RCC 7860 (cell line): ENCODE measurements around the gene PTPRN2.
"Not testable (repeated sequence)": the region's sequence is repeated elsewhere in the genome, so short reads cannot be mapped to it uniquely, and the experiment has no call there.

ENCODE experiments used
- DNase-seq: peaks from one replicate; pipeline ENCODE4 v3.0.0-alpha.2; 2015; ENCODE audit warnings: low spot score
- FAIRE-seq: peaks from 2 replicates; lab custom pipeline; 2012; peaks lifted over from hg19 to GRCh38; lab: Jason Lieb, UNC

PTPRN2 gene

DNA sequence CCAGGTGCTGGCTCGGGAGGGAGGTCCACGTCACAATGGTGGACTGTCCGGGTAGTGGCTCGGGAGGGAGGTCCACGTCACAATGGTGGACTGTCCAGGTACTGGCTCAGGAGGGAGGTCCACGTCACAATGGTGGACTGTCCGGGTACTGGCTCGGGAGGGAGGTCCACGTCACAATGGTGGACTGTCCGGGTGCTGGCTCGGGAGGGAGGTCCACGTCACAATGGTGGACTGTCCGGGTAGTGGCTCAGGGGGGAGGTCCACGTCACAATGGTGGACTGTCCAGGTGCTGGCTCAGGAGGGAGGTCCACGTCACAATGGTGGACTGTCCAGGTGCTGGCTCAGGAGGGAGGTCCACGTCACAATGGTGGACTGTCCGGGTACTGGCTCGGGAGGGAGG lies 65.8 kb downstream of the PTPRN2 start:
- DNase-seq, FAIRE-seq: not testable (repeated sequence)

DNA sequence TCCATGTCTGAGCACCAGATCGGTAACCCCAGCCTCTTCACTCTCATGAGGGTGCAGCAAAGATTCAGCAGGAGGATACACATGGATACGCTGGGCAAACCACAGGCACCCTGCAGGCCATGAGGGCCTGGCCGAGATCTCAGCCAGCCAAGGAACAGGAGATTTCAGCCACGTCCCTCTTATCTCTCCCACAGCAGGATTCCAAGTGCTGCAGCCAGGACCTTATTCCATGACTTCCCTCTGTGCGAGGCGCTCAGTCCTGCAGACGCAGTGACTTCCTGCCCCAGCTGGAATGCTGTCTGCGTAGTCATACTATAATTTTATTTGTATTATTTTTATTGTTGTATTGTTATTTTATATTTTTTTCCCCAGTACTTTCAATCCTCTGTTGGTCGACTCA lies 66.8 kb downstream of the PTPRN2 start:
- no peak for FAIRE-seq
- no peak for DNase-seq

DNA sequence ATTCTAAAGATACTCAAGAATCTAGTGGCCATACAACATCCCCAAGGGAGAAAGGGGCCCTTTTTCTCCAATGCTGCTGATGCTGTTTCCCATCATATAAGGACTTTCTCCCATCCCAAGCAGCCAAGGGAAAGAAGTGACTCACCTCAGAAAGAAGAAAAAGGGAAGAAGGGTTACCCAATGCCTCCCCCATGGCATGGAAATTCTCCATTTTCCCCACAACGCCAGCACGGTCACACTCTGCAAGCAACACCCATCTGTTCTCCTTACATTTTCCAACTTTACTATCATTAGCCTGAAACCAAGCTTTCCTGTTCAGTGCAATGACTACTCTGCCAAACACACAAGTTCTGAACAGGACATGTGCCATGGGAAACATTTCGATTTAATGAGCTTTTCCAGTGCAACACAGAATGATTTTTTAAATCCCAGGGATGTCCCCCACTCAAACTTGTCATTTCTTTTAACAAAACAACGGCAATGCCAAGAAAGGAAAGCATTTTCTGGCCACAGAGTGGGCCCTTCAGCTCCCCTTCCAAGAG lies 67.9 kb downstream of the PTPRN2 start:
- no peak for FAIRE-seq
- no peak for DNase-seq

DNA sequence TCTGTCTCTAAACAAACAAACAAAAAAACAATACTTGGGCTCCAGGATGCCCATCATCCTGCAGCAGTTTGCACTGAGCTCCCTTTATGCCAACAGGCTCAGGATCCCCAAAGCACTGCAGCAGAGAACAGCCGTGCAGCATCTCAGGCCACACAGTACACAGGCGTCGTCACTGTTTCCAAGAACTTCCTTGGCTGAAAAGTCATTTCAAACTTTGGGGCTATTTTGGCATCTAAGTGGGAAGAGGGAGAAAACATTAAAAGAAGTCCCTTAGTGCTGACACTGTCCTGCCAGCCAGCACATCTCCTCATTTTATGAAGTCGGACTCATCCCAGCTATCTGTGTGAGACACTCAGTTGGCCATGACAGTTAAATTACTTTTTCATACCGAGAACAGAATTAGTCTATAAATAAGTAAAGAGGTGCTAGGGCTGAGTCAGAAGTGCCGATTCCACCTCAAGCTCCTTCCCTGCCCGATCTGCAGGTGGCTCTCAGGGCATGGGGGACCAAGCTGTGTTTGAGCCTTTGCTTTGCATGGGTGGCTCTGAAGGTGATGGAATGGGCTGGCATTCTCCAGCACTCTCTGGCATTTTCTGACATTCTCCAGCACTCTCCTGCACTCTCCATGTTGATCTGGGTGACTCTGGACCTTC lies 68.5 kb downstream of the PTPRN2 start:
- FAIRE-seq (no peak), DNase-seq (no peak)

DNA sequence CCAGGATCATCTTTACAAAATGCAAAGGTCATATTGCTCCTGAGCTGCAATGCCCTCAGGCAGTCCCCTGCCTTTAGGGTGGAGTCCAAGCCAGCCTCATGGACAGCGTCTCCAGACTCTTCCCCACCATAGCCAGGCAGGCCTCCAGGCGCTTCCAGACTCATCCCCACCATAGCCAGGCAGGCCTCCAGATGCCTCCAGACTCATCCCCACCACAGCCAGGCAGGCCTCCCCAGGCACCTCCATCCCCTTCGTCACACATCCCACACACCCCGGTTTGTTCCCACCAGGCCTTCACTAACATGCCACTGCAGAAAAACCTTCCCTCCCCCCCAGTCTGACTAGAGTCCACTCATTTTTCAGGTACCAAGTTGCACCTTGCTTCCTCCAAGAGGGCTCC lies 70.1 kb downstream of the PTPRN2 start:
- DNase-seq = no peak
- FAIRE-seq = no peak

DNA sequence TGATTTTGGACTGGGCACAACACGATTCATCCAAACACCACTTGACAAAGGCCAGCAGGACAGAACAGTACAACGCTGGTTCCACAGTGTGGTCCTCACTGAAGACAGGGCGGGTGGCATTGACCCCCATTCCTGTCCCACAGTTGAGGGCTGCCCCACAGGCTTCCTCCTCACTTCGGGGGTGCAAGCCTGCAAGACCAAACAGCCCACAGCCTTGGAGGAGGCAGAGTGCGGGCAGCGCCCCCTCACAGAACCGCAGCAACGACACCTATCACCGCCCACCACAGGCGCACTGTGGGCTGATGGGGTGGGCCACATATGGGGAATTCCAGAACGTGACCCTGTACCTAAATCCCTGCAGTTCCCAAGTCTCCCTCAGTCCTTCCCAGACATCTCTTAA lies 70.6 kb downstream of the PTPRN2 start:
- no peak for FAIRE-seq
- no peak for DNase-seq

DNA sequence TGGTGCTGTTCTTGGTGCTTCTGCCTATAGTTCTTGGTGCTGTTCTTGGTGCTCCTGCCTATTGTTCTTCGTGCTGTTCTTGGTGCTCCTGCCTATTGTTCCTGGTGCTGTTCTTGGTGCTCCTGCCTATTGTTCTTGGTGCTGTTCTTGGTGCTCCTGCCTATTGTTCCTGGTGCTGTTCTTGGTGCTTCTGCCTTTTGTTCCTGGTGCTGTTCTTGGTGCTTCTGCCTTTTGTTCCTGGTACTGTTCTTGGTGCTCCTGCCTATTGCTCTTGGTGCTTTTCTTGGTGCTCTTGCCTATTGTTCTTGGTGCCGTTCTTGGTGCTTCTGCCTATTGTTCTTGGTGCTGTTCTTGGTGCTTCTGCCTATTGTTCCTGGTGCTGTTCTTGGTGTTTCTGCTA lies 71.1 kb downstream of the PTPRN2 start:
- DNase-seq (no peak), FAIRE-seq (no peak)

DNA sequence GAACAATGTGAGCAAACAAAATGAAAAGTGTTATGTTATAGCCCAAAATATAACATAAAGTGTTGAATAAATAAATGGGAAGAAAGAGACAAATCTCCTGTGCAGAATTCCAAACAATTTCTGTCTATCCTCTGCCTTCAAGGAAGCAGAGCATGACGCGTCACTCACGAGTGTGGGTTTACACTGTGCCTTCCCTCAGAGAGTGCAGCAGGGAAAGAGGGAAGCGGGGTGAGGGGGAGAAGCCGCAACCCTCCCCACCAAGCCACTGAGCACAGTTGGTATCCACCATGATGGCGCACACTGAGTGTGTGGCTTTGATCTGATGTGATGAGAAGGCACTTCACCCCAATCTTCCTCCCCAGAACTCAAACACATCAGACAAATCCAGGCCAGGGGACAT lies 74.8 kb downstream of the PTPRN2 start:
- FAIRE-seq (no peak), DNase-seq (no peak)

DNA sequence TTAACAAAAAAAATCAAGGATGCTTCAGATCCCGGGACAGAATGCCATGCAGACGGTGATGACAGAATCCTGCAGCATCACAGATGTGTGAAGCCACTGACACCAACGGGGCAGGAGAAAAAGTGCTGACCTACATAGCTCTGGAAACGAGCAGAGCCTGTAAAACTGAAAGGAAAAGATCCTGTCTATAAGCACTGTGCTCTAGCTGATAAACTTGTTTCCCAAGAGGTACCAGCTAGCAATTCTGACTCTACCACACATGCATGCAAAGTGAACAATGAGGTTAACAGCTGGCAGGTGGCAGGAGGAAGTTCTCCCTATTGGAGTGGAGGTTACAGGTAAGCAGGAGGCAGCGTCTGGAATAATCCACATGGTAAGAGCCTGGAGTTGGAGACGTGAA lies 75.6 kb downstream of the PTPRN2 start:
- FAIRE-seq (no peak), DNase-seq (no peak)

DNA sequence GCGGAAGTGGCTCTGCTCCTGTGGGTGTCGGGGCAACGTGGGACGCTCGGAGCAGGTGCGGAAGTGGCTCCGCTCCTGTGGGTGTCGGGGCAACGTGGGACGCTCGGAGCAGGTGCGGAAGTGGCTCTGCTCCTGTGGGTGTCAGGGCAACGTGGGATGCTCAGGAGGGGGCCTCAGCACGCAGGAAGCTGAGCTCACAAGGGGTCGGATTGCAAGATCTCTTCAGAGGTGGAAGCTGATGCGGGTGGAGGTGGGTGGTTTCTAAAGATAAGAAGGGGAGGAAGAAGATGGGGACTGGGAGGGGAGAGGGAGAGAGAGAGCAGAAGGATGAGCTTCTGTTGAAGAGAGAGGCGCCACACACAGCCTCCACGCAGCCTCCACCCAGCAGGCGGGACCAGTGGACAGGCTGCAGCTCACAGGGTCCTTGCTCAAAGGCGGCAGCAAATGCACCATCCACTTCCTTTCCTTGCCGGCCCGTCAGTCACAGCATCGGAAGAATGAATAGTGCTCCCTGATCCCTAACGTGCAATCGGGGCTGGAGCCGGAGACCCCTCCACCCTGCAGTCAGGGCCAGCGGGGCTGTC lies 78.7 kb downstream of the PTPRN2 start:
- DNase-seq = no peak
- FAIRE-seq = no peak

DNA sequence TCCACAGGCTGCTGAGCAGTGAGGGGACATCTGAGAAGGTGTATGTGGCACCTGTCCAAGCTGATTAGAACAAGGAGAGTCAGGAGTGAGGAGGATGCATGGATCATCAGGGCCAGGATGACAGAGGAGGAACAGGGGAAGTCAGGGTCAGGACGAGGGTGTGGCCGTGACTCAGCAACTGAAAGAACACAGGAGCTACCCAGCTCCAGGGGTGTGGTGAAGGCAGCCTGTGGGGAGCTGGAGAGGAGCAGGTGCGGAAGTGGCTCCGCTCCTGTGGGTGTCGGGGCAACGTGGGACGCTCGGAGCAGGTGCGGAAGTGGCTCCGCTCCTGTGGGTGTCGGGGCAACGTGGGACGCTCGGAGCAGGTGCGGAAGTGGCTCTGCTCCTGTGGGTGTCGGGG lies 79.3 kb downstream of the PTPRN2 start:
- not testable (repeated sequence) for DNase-seq, FAIRE-seq

DNA sequence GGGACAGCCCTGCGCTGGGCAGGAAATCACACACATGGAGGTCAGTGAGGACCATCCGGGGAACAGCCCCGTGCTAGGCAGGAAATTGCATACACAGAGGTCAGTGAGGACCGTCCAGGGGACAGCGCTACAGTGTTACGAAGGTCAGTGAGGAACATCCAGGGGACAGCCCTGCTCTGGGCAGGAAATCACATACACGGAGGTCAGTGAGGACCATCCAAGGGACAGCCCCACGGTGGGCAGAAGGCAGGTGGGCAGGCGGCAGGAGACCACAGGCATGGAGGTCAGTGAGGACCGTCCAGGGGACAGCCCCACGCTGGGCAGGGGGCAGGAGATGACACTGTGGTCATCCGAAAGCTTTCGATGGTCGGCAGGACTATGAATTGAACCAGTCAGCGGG lies 79.7 kb downstream of the PTPRN2 start:
- no peak for FAIRE-seq

DNA sequence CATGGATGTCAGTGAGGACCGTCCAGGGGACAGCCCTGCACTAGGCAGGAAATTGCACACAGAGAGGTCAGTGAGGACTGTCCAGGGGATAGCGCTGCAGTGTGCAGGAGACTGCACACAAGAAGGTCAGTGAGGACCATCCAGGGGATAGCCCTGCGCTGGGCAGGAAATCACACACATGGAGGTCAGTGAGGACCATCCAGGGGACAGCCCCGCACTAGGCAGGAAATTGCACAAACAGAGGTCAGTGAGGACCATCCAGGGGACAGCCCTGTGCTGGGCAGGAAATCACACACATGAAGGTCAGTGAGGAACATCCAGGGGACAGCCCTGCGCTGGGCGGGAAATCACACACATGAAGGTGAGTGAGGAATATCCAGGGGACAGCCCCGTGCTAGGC lies 80.4 kb downstream of the PTPRN2 start:
- not testable (repeated sequence) for DNase-seq, FAIRE-seq

More for the DNA sequence above, 79.7 kb downstream of the PTPRN2 start:
- DNase-seq = no peak

DNA sequence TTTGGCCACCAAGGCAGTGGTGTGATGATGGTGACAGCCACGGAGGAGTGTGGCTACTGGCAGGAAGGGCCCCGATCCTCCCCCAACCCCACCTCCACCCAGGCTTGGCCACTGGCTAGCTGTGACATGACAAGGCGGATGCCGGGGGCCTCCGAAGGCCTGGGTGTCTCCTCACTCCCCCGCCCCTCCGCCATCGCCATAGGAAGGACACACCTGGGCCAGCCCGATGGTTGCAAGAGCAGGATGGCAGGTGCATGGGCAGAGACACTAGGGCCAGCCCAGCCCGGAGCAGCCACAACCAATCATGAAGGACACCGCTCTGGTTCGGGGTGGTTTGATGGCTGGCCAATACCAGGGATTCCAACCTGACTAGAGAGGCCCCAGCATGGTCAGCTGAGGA lies 81.0 kb downstream of the PTPRN2 start:
- FAIRE-seq (no peak), DNase-seq (no peak)

DNA sequence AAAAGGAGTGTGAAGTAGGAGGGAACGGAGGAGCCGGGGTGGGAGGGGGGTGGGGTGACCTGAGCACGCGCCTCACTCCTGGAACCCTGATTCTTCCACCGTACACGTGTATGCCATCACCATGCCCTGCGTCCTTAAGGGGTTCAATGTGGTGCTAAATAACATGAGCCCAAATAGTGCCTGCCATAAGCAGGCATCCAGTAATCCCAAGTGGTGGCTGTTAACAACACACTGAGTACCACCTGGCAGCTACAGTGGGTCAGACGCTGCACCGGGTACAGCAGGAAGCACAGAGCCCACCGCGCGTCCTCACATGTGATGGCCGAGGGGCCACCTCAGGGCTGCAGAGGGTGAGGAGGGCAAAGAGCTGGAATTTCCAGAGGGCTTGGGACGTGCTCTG lies 81.9 kb downstream of the PTPRN2 start:
- FAIRE-seq = no peak

DNA sequence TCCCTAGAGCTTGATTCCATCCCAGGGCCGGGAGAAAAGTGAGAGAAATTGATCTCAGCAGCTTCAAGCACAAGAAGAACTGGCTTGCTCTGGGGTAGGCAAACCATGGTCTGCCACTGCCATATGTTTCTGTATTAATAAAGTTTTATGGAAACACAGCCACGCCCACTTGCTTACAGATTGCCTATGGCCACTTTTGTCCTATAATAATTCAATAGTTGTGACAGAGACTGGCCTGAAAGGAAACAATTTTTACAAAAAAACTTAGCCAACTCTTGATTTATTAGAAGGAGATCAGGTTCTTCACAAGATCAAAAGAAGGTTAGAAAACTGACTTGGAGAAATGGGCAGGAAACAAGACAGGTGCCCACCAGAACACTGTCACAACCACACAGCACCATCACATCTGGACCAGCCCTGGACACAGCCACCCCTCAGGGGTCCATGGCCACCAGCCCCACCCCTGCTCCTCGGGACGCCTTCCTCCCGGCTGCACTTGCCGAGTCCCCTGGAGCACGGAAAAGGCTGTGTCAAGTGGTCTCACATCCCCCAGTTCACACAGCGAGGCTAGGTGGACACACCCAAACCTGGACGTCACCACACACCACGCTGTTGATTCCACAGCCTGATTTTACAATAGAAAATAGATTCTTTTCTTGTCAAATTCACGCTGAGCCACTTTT lies 85.4 kb downstream of the PTPRN2 start:
- DNase-seq = no peak

More for the DNA sequence above, 81.9 kb downstream of the PTPRN2 start:
- DNase-seq = no peak

DNA sequence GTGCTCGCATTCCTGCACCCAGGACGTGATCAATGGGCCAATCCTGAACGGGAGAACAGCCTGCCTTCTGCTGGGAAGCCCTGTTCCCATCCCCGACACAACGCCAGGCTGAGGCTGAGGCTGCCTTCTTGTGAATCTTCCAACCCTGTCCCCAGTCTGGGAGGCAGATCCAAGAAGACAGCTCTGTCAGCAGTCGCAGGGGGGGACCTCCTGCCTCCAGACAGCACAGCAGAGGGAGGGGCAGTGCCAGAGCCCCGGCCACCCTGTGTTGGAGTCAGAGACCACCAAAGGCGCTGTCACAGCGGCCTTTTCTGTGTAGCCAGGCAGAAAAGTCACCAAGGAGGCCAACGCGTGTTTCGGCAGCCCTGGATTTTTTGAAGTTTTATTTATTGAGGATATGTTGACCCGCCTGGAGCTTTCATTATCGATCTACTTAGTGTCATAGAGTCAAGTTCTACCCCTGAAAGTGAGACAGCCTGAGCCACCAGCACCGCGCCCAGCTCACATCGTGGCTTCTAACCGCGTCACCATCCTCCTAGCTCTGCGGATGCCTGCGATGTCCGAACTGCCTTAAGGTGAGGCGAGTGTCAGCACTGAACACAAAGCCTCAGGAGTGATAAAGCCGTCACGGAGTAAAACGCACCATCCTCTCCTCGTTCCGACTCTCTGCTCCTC lies 86.1 kb downstream of the PTPRN2 start:
- no peak for DNase-seq
- FAIRE-seq = no peak

More for the DNA sequence above, 85.4 kb downstream of the PTPRN2 start:
- no peak for FAIRE-seq

DNA sequence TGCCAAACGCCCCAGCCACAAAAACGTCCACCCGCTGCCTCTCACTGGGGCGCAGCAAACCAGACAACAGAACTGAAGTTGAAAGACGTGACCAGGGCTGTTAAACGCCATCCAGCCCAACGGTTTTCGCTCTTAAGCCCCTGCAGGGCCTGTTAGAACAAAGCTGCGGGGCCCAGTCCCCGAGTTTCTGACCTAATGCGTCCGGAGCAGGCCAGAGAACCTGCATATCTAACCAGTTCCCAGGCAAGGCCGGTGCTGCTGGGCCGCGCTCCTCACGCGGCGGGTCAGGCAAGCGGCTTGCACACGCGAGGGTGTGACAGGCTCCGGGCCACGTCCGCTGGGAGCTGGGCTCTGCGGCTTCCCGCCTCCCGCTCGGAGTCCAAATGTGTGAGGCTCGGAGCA lies 87.0 kb downstream of the PTPRN2 start:
- FAIRE-seq = no peak
- no peak for DNase-seq

DNA sequence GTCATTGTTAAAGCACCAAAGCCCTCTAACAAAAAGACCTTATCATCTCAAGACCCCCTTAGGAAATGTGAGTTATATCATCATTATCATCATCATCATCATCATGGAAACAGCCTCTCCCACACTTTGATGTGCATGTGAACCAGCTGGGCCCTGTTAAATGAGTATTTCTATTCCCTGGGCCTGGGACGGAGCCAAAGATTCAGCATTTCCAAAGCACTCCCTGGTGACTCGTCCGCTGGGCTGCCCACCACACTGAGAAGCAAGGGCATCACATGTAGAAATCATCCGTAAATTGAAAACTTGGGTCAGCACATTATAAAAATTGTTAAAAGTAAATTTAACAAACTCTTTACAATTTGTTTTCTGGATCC lies 88.6 kb downstream of the PTPRN2 start:
- FAIRE-seq (no peak), DNase-seq (no peak)

DNA sequence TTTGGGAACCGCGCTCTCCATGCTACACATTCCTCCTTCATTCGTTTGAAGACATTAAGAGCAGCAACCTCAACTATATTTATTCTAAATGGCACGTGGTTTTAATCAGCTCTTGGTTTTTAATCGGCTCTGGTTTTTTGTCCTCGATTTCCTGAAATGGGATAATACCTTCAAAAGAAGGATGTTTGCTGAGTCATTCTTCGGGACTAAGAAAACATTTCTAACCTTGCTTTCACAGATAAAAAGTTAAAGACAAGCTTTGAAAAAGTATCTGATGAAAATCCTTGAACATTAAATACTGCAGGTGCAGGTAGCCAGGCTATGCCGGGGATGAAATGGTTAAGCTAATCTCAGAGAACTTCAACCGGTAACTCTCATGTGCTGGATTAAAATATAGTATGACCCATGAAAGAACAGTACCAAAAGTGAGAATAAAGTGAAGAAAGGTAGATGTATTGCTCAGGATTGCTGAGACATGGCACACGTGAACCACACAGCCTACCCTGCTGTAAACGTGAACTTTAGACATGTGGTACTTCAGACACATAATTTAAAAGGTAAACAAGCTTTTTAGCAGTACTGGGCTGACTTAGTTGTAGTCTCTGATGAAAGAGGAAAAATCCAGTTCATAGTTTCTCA lies 89.1 kb downstream of the PTPRN2 start:
- DNase-seq = no peak
- no peak for FAIRE-seq

DNA sequence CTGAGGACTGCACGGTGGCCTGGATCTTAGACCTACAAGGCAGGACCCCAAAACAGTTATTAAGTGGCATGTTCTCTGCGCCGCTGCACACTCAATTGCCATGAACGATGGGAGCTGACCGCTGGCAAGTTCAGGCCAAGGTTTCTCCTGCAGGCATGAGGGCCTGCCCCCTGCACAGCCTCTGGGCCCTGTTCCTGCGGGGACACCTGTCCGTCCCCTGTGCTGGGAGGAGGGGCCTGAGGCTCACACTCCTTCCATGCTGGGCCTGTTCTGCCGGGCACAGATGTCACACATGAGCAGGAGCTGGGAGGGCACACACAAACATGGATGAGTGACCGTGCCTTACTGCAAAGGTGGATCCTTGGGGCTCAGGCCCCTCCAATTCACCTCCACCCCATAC lies 90.0 kb downstream of the PTPRN2 start:
- no peak for FAIRE-seq
- DNase-seq = no peak
